Nephron (organoid): Measurements from ENCODE around the gene ZNF853.

Experiments
- H3K27ac Mint-ChIP-seq, 3 experiments: 2 replicates each; pipeline ENCODE4 v1.8.0; 2020; ENCODE audit warnings: mixed read lengths in 3 of 3, mild to moderate bottlenecking in 2 of 3, moderate library complexity in 1 of 3
- H3K27me3 Mint-ChIP-seq: 2 replicates; pipeline ENCODE4 v1.8.0; 2021; ENCODE audit warnings: low read depth, mild to moderate bottlenecking, moderate library complexity, mixed read lengths
- H3K36me3 Mint-ChIP-seq: 2 replicates; pipeline ENCODE4 v1.8.0; 2020; ENCODE audit warnings: low read depth, mixed read lengths
- H3K4me1 Mint-ChIP-seq: 2 replicates; pipeline ENCODE4 v1.8.0; 2020; ENCODE audit warnings: mixed read lengths
- H3K4me3 Mint-ChIP-seq, 3 experiments: 2 replicates each; pipeline ENCODE4 v1.8.0; 2020; ENCODE audit warnings: mild to moderate bottlenecking in 3 of 3, mixed read lengths in 3 of 3, moderate library complexity in 2 of 3
- H3K9me3 Mint-ChIP-seq: 2 replicates; pipeline ENCODE4 v1.8.0; 2020; ENCODE audit warnings: mixed read lengths
- CTCF ChIP-seq, 3 experiments: fragments of 200-600 bp; sonication (generic); IDR thresholded peaks; one replicate each; pipeline ENCODE4 v1.5.0; 2021; ENCODE audit warnings: antibody characterized with exemption in 3 of 3; ENCODE audit not compliant: unreplicated experiment in 3 of 3

The ZNF853 gene

GRCh38 chr7:6621195-6622133 is 6.1 kb downstream of the ZNF853 start:
- no peaks in the 10 kb centered on the region for H3K9me3 Mint-ChIP-seq
- no peak for TF ChIP-seq CTCF (IDR thresholded peaks at IDR 0.05; ENCODE audit: unreplicated experiment in 3 of 3)
- H3K27ac Mint-ChIP-seq = no peak overlapping the region
- H3K4me1 Mint-ChIP-seq = no peaks in the 10 kb centered on the region
- no peak overlapping the region for H3K4me3 Mint-ChIP-seq
- H3K27me3 Mint-ChIP-seq = no peaks in the 10 kb centered on the region
- peaks cover 30% of the 10 kb centered on the region for H3K36me3 Mint-ChIP-seq

- no peak overlapping the region for H3K4me3 Mint-ChIP-seq
- no peak overlapping the region for H3K27ac Mint-ChIP-seq
- H3K36me3 Mint-ChIP-seq = peaks cover 30% of the 10 kb centered on the region
- H3K27me3 Mint-ChIP-seq = no peaks in the 10 kb centered on the region
- no peaks in the 10 kb centered on the region for H3K9me3 Mint-ChIP-seq
- TF ChIP-seq CTCF (IDR thresholded peaks at IDR 0.05; ENCODE audit: unreplicated experiment in 3 of 3) = no peak
- no peaks in the 10 kb centered on the region for H3K4me1 Mint-ChIP-seq
Observed at GRCh38 chr7:6622134-6622710, 6.8 kb downstream of the ZNF853 start.

- H3K9me3 Mint-ChIP-seq = no peaks in the 10 kb centered on the region
- H3K36me3 Mint-ChIP-seq = peaks cover 22% of the 10 kb centered on the region
- H3K27me3 Mint-ChIP-seq = no peaks in the 10 kb centered on the region
- no peak overlapping the region for H3K4me3 Mint-ChIP-seq
- H3K4me1 Mint-ChIP-seq = no peaks in the 10 kb centered on the region
- no peak for TF ChIP-seq CTCF (IDR thresholded peaks at IDR 0.05; ENCODE audit: unreplicated experiment in 3 of 3)
- H3K27ac Mint-ChIP-seq = no peak overlapping the region
Observed at GRCh38 chr7:6623589-6624245, 8.3 kb downstream of the ZNF853 start.

- Mint-ChIP-seq H3K9me3 (no peaks in the 10 kb centered on the region), H3K36me3 (peaks cover 21% of the 10 kb centered on the region), H3K4me1 (no peaks in the 10 kb centered on the region), H3K27me3 (no peaks in the 10 kb centered on the region), H3K27ac (no peak overlapping the region), H3K4me3 (no peak overlapping the region)
- TF ChIP-seq CTCF (IDR thresholded peaks at IDR 0.05; ENCODE audit: unreplicated experiment in 3 of 3) = no peak
Observed at GRCh38 chr7:6624246-6624611, 8.8 kb downstream of the ZNF853 start.

GRCh38 chr7:6628045-6628444 is 12.6 kb downstream of the ZNF853 start:
- no peak for TF ChIP-seq CTCF (IDR thresholded peaks at IDR 0.05; ENCODE audit: unreplicated experiment in 3 of 3)
- H3K27me3 Mint-ChIP-seq = no peaks in the 10 kb centered on the region
- peaks cover 9% of the 10 kb centered on the region for H3K36me3 Mint-ChIP-seq
- no peak overlapping the region for H3K4me3 Mint-ChIP-seq
- H3K27ac Mint-ChIP-seq = no peak overlapping the region
- H3K9me3 Mint-ChIP-seq = no peaks in the 10 kb centered on the region
- no peaks in the 10 kb centered on the region for H3K4me1 Mint-ChIP-seq
